GM19452 (cell line): ENCODE results near the gene TAS1R3.

ENCODE experiments used
- ATAC-seq: cut with Tn5 transposase; IDR thresholded peaks from one replicate; pipeline ENCODE4 v1.9.1; 2021; ENCODE audit not compliant: unreplicated experiment

Gene TAS1R3

DNA sequence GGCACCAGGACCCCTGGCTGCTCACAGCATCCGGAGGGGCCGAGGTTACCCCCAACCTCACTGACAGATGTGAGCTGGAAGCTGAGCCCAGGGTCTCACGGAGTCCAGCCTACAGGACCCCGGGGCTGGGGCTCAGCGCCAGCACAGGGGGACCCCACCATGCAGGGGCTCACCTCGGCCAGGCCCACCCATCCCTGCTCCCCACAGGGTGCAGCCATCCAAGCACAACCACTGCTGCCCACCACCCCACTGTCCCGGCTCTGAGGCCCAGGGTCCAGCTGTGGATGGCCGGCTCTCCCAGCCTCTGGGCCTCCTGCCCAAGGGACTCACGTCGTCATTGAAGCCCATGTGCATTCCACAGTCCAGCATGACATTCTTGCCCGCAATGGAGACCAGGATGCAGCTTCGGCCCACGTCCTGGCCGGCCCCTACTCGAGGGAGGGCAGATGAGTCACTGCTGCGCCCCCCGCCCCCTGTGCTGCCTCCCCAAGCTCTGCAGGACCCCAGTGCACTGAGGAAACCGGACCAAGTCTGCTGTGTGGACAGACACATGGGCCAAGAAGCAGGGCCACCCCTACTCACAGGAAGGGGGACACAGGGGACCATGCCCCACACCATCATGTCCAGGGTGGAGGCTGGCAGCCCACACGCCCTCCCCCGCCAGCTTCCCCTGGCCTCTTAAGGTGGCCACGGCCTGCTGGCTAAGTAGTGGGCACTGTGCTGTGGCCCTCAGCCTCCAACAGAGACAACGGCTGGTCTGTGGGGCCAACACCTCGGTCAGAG is 10.2 kb upstream of the TAS1R3 start:
- no peak for ATAC-seq

DNA sequence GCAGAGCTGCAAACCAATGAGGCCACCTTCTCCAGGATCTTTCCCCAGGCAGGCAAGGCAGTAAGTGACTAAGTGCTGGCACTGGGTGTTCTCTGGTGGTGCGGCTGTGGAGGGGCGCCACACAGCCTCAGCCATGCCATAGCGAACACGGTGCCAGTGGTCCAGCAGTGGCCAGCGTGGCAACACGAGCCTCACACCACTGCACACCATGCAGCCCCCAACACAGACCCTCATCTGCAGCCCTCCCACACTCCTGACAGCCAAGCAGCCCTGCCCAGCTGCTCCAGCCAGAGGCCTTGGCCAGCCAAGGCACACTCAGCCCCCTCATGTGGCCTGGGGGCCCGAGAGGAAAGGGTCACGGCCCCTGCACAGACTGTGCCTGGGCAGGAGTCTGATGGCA is 9.6 kb upstream of the TAS1R3 start:
- ATAC-seq, result no peak

DNA sequence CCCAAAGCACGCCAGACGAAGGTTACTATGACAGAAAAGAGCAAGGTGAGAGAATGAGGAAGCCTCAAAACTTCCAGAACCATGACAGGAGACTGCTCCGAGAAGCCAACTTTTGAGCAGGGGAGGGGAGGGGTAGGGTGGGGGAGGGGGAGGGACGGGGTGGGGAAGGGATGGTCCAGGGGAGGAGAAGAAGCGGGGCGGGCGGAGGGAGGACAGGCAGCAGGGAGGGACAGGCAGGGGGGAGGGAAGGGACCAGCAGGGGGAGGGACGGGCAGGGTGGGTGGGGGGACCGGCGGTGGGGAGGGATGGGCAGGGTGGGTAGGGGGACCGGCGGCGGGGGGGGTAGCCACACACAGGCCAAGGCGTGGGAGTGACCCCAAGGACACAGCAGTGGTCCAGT is 8.7 kb upstream of the TAS1R3 start:
- ATAC-seq, result no peak

DNA sequence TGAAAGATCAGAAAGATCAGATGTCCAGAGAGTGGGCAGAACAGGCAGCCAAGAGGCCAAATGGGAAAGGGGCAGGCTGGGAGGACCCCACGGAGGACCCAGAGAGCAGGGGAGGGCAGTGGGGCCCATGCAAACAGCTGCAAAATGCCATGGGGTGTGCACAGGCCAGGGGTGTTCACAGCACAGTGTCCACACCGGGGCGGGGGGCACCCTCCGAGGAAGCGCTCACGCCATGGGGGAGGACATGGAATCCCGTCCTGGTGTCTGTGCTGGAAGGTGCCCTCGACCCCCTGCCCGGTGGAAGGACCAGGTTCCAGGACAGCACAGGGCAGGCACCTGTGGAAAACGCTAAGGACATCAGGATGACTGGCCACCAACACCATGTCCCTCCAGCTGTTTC is 8.1 kb upstream of the TAS1R3 start:
- no peak for ATAC-seq

DNA sequence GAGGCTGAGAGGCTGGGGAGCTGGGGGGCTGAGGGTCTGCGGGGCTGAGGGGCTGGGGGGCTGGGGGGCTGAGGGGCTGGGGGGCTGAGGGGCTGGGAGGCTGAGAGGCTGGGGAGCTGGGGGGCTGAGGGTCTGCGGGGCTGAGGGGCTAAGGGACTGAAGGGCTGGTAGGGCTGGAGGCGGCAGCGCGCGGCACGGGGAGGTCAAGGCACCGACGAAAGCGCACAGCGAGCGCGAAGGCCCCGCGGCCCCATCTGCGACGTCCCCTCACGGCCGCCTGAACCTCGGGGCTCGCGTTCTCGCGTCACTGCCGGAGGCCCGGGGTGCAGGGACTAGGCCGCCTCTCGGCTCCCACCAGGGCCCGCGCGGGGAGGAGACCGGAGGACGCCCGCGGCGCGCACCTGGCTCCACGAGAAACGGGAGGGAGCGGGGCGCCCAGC is 7.0 kb upstream of the TAS1R3 start:
- ATAC-seq, result peak; percentile 32

DNA sequence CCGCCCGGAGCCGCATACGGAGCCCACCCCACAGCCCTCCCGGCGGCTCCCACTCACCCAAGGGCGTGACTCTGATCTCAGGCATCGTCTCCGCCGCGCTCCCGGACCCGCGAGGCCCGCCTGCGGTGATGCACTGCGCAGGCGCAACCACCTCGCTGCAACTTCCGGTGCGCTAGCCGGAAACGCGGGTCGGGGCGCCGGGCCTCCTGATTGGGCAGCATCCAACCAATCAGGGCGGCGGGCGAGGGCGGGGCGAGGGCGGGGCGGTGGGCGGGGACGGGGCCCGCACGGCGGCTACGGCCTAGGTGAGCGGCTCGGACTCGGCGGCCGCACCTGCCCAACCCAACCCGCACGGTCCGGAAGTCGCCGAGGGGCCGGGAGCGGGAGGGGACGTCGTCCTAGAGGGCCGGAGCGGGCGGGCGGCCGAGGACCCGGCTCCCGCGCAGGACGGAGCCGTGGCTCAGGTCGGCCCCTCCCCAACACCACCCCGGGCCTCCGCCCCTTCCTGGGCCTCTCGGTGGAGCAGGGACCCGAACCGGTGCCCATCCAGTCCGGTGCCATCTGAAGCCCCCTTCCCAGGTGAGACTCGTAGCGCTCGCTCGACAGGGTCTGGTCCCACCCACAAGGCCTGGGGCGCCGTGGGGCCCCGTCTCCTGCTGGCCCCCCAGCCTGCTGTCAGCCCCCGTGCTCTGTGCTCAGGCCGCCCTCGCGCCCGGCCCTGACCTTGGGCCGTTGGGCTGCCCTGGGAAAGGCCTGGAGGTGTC is 6.4 kb upstream of the TAS1R3 start, which contains the start of the genes CPTP and INTS11:
Gene CPTP, plus strand, starts transcription at position 279 of the 764 bp plus-strand sequence. CDS start 2,109 bp downstream, outside the sequence.
Gene INTS11, minus strand, starts transcription at position 137 of the 764 bp plus-strand sequence. Its CDS starts 52 bp downstream, at position 85.
- ATAC-seq, result peak; percentile 74

DNA sequence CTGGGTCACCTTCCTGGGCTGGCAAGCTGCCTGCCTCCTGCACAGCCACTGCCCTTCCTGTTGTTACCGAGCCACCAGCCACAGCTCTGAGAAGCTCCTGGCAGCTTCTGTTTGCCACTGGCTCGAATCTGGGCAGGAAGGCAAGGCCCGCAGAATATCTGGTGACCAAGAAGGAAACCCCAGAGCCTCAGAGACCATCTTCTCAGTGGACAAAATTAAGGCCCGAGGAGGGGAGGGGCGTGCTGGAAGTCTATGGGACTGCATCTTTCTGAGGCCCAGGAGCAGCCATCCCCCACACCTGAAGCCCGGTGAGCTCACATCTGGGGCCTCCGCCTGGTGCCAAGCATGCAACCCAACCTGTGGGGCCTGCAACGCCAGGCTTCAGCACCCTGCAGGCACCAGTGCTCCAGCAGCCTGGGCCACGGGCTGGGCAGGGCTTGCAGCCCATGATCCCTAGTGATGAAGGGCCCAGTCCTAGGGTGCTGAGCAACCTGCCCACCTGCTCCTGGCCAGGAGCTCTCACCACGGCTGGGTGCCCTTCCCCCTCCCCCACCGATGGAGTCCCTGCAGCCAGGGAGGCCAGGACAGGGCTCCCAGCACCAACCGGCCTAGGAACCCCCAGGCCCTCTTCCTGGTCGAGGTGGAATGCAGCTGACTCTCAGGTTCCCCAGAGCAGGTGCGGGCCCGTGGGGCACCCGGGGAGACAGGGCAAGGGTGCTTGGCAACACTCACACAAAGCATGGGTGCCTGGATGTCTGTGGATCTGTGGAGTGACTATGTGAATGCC is 5.6 kb upstream of the TAS1R3 start:
- no peak for ATAC-seq

DNA sequence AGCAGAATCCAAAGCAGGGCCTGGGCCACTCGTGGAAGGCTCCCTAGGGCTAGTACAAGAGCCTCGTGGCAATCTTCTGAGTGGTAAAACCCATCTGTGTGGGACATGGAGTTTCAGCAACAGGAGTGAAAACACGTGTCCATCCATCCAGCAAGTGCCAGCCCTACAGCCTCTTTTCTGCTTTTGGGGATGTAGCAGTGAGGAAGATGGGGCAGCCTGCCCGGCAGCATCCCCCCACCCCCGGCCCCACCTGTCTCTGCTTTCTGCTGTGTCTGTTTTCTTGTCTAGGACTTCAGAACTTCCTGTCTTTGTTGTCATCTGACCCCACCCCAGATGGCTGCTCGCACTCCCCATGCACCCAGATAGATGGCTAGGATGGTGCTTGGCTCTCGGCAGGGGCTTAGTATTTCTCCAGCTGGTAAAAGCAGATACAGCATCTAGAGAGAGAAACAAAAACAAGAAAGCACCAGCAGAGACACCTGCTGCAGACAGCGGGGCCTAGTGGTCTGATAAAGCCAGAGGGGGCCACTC is 4.9 kb upstream of the TAS1R3 start:
- no peak for ATAC-seq

DNA sequence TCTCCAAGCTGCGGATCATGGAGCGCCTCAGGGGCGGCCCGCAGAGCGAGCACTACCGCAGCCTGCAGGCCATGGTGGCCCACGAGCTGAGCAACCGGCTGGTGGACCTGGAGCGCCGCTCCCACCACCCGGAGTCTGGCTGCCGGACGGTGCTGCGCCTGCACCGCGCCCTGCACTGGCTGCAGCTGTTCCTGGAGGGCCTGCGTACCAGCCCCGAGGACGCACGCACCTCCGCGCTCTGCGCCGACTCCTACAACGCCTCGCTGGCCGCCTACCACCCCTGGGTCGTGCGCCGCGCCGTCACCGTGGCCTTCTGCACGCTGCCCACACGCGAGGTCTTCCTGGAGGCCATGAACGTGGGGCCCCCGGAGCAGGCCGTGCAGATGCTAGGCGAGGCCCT is 3.8 kb upstream of the TAS1R3 start:
- ATAC-seq, result no peak

DNA sequence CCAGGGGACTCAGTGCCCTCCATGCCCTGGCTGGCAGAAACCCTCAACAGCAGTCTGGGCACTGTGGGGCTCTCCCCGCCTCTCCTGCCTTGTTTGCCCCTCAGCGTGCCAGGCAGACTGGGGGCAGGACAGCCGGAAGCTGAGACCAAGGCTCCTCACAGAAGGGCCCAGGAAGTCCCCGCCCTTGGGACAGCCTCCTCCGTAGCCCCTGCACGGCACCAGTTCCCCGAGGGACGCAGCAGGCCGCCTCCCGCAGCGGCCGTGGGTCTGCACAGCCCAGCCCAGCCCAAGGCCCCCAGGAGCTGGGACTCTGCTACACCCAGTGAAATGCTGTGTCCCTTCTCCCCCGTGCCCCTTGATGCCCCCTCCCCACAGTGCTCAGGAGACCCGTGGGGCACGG is 2.8 kb upstream of the TAS1R3 start:
- ATAC-seq, result no peak

DNA sequence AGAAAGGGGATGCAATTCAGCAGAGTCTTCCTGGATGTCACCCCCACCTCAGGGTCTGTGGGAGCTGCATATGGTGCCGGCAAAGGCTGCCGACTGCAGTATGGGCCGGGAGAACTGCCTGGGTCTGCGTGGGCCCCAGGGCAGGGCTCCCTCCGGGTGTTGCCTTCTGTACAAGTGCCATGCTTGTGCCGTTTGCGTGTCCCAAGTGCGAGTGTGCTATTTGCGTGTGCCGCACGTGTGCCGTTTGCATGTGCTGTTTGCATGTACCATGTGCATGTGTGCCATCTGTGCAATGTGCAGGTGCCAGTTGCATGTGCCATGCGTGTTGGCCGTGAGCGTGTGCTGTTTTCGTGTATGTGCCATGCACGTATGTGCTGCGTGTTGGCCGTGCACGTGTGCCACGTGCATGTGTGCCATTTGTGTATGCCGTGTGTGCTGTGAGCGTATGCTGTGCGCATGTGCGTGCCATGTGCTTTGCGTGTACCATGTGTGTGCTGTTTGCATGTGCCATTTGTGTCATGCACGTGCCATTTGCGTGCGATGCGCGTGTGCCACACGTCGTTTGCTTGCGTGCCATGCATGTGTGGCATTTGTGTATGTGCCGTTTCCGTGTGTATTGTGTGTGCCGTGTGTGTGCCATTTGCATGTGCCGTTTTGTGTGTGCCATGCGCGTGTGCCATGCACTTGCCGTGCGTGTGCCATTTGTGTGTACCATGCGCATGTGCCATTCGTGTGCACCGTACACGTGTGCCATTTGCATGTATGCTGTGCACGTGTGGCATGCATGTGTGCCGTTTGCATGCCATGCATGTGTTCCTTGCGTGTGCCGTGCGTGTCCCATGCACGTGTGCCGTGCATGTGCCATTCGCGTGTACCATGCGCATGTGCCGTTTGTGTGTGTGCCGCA is 1.5 kb upstream of the TAS1R3 start:
- ATAC-seq, result no peak

DNA sequence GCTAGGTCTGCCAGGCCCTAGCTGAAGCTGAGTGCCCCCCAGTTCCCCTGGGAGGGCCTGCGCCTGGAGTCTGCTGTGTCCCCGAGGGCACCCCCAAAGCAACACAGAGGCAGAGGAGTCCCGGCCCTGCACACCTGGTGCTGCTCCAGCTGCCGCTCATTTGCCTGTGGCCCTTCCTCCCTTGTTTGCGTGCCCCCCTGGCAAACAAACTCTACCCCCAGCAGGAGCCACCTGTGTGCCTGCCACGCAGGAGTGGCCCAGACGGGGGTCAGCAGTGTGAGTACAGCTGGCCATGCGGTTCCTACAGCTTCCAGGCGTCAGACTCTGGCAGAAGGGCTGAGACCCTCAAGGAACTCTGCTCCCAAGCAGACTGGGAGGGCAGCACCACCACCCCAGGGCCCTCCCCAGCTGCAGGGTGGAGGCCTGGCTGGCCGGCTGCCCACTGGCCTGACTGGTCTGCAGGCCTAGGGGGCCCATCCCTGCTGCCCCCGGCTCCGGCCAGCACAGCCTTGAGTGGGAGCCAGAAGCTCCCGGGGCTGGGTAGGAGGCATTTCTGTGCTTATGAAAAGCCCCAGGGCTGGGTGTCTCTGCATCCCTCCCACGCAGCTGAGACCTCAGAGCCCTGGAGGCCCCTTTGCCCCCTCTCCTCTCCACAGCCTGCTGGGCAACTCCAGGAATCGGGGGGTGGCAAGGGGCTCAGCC is 563 bp upstream of the TAS1R3 start:
- no peak for ATAC-seq

DNA sequence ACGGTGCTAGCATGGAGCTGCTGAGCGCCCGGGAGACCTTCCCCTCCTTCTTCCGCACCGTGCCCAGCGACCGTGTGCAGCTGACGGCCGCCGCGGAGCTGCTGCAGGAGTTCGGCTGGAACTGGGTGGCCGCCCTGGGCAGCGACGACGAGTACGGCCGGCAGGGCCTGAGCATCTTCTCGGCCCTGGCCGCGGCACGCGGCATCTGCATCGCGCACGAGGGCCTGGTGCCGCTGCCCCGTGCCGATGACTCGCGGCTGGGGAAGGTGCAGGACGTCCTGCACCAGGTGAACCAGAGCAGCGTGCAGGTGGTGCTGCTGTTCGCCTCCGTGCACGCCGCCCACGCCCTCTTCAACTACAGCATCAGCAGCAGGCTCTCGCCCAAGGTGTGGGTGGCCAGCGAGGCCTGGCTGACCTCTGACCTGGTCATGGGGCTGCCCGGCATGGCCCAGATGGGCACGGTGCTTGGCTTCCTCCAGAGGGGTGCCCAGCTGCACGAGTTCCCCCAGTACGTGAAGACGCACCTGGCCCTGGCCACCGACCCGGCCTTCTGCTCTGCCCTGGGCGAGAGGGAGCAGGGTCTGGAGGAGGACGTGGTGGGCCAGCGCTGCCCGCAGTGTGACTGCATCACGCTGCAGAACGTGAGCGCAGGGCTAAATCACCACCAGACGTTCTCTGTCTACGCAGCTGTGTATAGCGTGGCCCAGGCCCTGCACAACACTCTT is 1.1 kb downstream of the TAS1R3 start:
- no peak for ATAC-seq

DNA sequence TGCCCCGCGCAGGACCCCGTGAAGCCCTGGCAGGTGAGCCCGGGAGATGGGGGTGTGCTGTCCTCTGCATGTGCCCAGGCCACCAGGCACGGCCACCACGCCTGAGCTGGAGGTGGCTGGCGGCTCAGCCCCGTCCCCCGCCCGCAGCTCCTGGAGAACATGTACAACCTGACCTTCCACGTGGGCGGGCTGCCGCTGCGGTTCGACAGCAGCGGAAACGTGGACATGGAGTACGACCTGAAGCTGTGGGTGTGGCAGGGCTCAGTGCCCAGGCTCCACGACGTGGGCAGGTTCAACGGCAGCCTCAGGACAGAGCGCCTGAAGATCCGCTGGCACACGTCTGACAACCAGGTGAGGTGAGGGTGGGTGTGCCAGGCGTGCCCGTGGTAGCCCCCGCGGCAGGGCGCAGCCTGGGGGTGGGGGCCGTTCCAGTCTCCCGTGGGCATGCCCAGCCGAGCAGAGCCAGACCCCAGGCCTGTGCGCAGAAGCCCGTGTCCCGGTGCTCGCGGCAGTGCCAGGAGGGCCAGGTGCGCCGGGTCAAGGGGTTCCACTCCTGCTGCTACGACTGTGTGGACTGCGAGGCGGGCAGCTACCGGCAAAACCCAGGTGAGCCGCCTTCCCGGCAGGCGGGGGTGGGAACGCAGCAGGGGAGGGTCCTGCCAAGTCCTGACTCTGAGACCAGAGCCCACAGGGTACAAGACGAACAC is 1.8 kb downstream of the TAS1R3 start:
- no peak for ATAC-seq

DNA sequence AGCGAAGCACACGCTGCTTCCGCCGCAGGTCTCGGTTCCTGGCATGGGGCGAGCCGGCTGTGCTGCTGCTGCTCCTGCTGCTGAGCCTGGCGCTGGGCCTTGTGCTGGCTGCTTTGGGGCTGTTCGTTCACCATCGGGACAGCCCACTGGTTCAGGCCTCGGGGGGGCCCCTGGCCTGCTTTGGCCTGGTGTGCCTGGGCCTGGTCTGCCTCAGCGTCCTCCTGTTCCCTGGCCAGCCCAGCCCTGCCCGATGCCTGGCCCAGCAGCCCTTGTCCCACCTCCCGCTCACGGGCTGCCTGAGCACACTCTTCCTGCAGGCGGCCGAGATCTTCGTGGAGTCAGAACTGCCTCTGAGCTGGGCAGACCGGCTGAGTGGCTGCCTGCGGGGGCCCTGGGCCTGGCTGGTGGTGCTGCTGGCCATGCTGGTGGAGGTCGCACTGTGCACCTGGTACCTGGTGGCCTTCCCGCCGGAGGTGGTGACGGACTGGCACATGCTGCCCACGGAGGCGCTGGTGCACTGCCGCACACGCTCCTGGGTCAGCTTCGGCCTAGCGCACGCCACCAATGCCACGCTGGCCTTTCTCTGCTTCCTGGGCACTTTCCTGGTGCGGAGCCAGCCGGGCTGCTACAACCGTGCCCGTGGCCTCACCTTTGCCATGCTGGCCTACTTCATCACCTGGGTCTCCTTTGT is 2.6 kb downstream of the TAS1R3 start:
- no peak for ATAC-seq

DNA sequence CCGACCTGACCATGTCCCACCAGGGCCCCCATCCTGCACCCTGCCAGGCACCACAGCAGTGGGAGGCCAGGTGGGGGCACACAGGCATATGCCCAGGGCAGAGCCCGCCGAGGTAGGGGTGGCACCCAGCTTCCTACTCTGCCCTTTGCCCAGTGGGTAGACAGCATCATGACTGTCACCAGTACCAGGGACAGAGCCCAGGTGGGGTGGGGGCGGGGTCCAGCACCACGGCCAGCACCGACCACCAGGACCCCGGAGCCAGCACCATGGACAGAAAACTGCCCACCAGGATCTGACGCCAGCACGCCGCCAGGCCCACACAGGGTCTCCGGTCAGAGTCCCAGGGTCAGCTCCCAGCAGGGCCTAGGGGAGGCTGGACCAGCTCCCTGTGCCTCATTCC is 3.8 kb downstream of the TAS1R3 start:
- ATAC-seq, result no peak

DNA sequence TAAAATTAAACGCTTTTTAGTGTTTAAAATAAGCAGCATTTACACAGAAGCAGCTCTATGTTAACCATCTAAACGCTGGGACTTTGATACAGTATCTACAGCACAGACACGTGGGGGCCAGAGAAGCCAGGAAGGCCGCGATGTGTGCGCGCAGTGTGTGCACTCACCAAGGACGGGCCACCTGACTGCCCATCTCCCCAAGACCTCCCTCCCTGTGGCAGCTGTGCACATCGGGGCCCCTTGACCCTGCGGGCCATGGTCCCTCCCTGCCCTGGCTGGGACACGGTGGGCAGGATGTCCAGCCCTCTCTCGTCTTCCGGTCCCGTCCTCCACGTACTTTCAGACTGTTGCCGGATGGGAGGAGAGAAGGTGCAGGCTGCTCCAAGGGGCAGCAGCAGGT is 4.2 kb downstream of the TAS1R3 start:
- ATAC-seq, result no peak

DNA sequence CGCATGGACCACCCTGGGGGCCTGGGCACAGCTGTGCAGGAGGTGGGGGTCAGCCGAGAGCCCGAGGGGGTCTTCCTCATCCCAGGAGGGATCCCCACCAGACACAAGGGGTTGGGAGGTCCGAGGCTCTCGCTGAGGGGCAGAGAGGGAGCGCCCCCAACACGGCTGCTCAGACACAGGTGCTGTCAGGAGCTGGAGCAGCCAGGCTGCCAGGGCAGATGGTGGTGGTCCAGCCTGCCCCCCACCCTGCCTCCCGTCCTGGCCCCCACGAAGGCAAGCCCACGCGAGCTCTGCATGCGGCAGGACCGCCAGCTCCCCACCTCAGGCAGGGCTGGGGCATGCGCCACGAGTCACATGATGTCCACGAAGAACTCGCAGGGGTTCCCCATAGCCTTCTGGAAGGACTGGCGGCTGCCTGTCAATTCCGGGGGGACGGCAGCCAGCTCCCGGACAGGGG is 4.7 kb downstream of the TAS1R3 start:
- ATAC-seq, result no peak
